Cortex of kidney (tissue), 1 donor: ENCODE measurements around the gene CFC1.
"Not testable (repeated sequence)": the region's sequence is repeated elsewhere in the genome, so short reads cannot be mapped to it uniquely, and the experiment has no call there.

Source experiments
- DNase-seq: peaks from one replicate; lab custom pipeline; 2025; lab: John Stamatoyannopoulos, UW

The CFC1 gene

DNA sequence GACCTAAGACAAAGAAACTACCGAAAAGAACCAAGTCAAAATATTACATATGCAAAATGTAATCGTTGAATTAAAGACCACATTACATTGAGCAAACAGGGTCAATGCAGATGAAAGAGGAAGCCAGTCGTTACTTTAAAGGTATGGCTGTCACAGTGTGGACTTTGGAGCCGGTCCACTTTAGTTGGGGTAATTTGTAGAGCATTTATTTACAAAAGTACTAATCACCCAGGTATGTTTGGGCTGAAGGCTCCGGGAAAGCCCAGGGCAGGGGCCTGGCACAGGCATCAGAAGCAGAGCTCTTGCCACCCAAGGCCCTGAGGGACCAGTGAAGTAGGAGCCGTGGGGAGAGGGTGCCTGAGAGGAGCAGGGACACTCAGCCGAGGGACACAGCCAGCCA lies 15.8 kb downstream of the CFC1 start:
- not testable (repeated sequence) for DNase-seq

DNA sequence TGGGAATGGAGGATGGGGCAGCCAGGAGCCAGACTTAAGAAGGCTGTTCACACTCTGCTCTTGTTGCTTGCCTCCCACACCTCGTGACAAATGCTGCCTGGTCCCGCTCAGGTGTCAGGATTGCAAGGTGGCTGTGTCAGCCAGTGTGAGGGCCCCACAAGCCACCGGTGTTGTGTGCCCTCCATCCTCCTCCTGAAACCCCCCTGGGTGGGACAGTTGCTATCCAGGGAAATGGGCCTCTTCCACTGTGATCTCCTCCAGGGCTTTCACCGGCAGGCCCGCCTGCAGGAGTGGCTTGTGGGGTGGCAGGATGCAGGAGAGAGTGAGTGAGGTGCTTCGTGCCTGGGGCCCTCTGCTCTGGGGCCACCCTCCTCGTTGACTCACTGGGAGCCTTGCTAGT lies 16.4 kb downstream of the CFC1 start:
- not testable (repeated sequence) for DNase-seq

DNA sequence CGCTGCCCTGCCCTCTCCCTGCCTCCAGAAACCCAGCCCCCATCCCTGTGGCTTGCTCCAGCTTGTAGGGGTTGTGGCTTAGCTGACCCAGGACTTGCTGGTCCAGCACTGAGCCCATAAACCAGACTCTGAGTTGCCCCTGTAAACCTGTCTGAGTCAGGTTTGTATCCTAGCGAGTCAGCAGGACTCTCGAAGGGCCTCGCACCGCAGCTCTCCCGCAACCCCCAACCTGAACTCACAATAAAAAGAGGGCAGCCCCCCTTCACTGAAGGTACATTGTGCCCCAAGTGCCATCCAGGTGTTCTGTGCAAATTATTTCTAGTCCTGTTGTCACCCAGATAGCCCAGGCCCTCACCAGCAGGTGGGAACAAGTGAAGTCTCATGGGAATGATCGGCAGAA lies 17.9 kb downstream of the CFC1 start:
- not testable (repeated sequence) for DNase-seq

DNA sequence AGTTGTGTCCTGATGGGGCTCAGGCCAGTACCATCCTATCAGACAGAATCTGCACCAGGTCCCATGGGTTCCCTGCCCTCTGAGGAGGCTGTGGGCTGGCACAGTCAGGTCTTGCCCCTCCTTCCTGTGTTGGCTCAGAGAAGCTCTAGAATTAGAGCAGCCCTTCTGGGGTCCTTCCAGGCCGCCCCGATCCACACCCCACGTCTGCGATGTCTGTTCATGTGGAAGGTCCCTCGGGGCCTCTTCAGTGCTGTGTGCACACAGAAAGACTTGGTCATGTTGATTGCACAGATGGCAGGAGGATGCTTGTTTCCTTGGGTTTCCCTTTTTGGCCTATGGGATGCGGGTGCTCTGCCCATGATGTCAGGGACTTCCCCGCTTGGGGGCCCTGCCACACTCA lies 20.3 kb downstream of the CFC1 start:
- not testable (repeated sequence) for DNase-seq

DNA sequence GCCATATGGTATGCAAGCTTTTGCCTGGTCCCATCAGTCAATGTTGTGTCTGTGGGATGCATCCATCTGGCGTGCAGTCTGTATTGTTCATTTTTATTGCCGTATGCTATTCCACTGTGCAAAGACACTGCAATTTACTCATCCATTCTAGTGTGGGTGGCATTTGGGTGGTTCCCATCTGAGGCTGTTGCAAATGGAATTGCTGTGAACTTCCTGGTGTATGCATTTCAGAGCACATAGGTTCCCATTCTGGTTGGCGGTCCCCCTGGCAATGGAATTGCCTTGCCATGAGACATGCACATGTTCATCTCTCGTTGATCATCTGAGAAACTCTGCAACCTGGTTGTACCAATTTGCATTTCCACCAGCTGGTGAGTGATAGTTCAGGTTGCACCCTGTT lies 21.8 kb downstream of the CFC1 start:
- DNase-seq: not testable (repeated sequence)

DNA sequence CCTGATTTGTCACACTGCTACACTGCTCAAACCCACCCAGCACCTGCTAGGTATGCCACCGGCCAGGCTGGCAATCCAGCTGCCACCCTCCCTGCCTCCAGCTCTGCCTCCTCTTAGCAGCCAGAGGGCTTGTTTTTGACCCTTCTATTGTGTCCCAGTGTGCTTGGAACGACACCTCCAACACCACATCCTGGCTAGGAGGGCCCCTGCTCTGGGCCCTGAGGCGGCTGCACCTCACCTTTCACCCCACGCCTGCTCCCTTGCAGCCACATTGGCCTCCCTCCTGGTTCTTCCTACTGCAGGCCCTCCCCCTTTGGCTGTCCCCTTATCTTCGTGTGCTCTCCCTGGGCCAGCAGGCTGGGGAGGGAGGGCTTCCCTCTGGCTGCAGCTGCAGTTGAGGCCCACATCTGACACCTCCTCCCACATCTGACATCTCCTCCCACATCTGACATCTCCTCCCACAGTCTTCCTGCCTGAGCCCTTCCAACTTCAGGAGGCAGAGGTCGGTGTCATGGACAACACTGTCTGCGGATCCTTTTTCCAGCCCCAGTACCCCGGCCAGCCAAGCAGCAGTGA lies 23.1 kb downstream of the CFC1 start:
- DNase-seq: not testable (repeated sequence)

DNA sequence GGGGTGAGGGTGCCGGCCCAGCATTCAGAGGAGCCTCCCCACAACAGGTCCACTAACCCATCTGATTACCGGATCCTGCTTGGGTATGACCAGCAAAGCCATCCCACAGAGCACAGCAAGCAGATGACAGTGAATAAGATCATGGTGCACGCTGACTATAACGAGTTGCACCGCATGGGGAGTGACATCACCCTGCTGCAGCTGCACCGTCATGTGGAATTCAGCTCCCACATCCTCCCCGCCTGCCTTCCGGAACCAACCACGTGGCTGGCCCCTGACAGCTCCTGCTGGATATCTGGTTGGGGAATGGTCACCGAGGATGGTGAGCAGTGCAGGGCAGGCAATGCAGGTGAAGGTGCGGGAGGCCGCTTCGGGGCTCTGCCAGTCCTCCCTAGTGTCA lies 25.1 kb downstream of the CFC1 start:
- not testable (repeated sequence) for DNase-seq

DNA sequence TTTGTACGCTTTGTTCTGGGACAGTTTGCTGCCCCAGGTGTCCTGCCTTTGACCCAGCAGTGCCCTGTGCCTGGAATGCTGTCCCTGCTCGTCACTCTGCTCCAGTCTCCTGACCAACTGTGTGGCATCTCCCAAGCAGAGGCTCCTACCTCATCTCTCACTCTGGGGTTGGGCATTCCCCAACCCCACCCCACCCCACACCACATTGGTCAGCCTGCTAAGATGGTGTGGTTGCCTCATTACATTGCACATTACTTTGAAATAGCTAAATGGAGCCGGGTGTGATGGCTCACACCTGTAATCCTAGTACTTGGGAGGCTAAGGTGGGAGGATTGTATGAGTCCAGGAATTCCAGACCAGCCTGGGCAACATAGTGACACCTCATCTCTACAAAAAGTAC lies 27.4 kb downstream of the CFC1 start:
- not testable (repeated sequence) for DNase-seq

DNA sequence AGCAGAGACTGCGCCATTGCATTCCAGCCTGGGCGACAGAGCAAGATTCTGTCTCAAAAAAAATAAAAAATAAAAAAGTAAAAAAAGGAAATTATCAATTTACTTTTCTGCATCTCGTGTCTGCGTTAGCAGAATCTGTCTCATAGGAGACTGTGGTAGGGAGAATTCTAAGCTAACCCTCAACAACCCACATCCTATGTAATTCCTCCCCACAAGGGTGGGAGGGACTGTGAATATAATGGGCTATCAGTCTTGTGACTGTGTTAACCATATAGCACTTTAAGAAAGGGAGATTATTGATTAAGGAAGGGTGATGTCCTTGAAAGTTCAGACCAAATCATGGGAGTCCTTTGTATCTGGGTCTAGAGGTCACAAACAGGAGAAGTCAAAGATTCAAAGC lies 33.2 kb downstream of the CFC1 start:
- not testable (repeated sequence) for DNase-seq

DNA sequence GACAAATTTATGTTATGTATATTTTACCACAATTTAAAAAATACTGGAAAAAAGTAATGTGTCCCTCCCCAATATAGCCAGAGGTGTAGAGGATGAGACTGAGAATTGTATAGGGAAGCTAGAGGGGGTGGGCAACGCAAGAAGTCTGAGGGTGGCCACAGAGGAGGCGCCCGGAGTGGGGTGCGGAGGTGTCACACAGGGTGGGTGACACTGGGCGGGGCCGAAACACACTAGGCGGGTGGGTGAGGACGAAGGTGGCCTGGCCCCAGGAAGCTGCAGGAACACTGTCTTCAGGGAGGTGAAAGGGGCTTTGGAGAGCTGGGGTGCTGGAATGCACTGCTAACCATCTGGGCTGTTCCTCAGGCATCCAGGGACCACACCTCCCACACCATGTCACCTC lies 42.9 kb downstream of the CFC1 start:
- DNase-seq: not testable (repeated sequence)

DNA sequence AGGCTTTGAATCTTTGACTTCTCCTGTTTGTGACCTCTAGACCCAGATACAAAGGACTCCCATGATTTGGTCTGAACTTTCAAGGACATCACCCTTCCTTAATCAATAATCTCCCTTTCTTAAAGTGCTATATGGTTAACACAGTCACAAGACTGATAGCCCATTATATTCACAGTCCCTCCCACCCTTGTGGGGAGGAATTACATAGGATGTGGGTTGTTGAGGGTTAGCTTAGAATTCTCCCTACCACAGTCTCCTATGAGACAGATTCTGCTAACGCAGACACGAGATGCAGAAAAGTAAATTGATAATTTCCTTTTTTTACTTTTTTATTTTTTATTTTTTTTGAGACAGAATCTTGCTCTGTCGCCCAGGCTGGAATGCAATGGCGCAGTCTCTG lies 45.2 kb downstream of the CFC1 start:
- not testable (repeated sequence) for DNase-seq

DNA sequence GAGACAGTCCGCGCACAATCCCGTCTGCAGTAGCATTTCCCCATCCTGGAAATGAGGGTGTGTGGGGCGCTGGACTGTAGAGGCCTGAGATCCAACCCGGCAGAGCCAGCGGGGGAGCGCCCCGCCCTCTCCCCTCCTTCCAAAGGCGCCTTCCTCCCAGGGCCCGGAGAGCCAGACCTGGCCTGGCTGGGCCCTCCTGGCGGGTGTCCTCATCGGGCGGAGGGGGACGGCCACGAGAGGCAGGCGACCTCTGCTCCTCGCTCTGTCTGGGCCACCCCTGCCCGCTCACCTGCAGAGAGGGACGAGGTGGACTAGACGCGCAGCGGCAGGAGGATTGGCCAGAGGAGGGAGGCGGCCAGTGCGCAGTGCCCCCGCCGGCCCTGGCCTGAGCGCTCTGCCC lies 49.9 kb downstream of the CFC1 start:
- not testable (repeated sequence) for DNase-seq

DNA sequence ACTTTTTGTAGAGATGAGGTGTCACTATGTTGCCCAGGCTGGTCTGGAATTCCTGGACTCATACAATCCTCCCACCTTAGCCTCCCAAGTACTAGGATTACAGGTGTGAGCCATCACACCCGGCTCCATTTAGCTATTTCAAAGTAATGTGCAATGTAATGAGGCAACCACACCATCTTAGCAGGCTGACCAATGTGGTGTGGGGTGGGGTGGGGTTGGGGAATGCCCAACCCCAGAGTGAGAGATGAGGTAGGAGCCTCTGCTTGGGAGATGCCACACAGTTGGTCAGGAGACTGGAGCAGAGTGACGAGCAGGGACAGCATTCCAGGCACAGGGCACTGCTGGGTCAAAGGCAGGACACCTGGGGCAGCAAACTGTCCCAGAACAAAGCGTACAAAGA lies 51.0 kb downstream of the CFC1 start:
- DNase-seq: not testable (repeated sequence)

DNA sequence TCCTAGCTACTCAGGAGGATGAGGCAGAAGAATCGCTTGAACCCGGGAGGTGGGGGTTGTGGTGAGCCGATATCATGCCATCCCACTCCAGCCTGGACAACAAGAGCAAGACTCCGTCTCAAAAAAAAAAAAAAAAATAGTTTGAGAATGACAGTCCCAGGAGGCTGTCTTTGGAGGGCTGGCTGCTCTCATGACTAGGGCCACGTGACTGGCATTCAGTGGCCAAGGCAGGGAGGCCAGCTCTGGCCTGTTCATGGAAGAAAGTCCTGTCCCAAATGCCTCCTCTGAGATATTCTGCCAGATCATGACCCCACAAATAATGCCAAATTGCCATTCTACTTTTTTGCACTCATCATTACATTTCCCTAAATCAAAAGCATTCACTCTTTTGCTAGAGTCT lies 54.4 kb downstream of the CFC1 start:
- DNase-seq: not testable (repeated sequence)

DNA sequence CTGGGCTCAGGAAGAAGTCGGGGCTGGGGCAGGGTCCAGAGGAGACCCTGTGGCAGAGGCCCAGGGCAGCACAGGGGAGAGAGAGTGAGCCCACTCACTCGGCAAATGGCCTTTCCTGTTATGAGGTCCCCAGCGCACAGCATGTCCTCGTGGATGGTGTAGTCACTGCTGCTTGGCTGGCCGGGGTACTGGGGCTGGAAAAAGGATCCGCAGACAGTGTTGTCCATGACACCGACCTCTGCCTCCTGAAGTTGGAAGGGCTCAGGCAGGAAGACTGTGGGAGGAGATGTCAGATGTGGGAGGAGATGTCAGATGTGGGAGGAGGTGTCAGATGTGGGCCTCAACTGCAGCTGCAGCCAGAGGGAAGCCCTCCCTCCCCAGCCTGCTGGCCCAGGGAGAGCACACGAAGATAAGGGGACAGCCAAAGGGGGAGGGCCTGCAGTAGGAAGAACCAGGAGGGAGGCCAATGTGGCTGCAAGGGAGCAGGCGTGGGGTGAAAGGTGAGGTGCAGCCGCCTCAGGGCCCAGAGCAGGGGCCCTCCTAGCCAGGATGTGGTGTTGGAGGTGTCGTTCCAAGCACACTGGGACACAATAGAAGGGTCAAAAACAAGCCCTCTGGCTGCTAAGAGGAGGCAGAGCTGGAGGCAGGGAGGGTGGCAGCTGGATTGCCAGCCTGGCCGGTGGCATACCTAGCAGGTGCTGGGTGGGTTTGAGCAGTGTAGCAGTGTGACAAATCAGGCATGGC lies 55.4 kb downstream of the CFC1 start:
- DNase-seq: not testable (repeated sequence)

DNA sequence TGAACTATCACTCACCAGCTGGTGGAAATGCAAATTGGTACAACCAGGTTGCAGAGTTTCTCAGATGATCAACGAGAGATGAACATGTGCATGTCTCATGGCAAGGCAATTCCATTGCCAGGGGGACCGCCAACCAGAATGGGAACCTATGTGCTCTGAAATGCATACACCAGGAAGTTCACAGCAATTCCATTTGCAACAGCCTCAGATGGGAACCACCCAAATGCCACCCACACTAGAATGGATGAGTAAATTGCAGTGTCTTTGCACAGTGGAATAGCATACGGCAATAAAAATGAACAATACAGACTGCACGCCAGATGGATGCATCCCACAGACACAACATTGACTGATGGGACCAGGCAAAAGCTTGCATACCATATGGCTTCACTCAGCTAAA lies 56.6 kb downstream of the CFC1 start:
- DNase-seq: not testable (repeated sequence)
